ENCODE data around the gene BRME1. TPM values are rescaled to one million over a fixed set of nuclear protein-coding genes. Genes with fewer than 3 reads are reported as not detected.
A peak's percentile ranks its signal among the peaks of the same experiment; 100 is the strongest.

BRME1 gene
- polyA plus RNA-seq, 2 of the 4 experiments (the other 2 are of a cell fraction) = 0.12 to 1.2 TPM

GRCh38 chr19:13844130-13844631 is 61.7 kb downstream of the BRME1 start:
- FAIRE-seq = no peak

GRCh38 chr19:13843104-13843921 is 62.6 kb downstream of the BRME1 start:
- no peaks in the 10 kb centered on the region for H3K9me3 ChIP-seq
- ChIA-PET POLR2A (interaction anchor here (0.6 to 1.9 kb wide), 5 partner anchors 9 to 49 kb away, joined by 3 to 9 read pairs (median 5); no protein-coding TSS in a partner anchor), CTCF (interaction anchor here (2.5 kb wide), 1 partner anchor 19 kb away, joined by 17 read pairs; no protein-coding TSS in a partner anchor)
- peak overlapping the region; percentile 100 for H3K4me2 ChIP-seq
- no peak for FAIRE-seq
- WGBS (ENCODE audit: missing lambda C conversion rate) = 3% methylated on average over 11 of the region's 24 CpGs
- H3K4me3 ChIP-seq = peak overlapping the region; percentile 95
- ATAC-seq = peak; percentile 8 to 9; a peak in 4 of 6 replicates
- peaks cover 44% of the 10 kb centered on the region for H3K4me1 ChIP-seq
- no peak for TF ChIP-seq RAD21 (conservative IDR thresholded peaks at IDR 0.05 in 1 of 2, IDR thresholded peaks at IDR 0.05 in 1 of 2)
- peak; percentile 47 for TF ChIP-seq CHD2 (IDR thresholded peaks at IDR 0.05; ENCODE audit: low read length, partially characterized antibody)
- no peak for TF ChIP-seq FOSL2 (IDR thresholded peaks at IDR 0.05)
- no peak for TF ChIP-seq FOSL2 (CRISPR knock-in tag; IDR thresholded peaks at IDR 0.05)
- TF ChIP-seq CBX8 (IDR thresholded peaks at IDR 0.05) = no peak
- no peak for TF ChIP-seq POLR2AphosphoS2 (conservative IDR thresholded peaks at IDR 0.05; ENCODE audit: low read length)
- TF ChIP-seq MAX (IDR thresholded peaks at IDR 0.05) = peak; percentile 9; the same call in 1 of the 2 replicates
- TF ChIP-seq FOSB (CRISPR knock-in tag; IDR thresholded peaks at IDR 0.05) = peak; percentile 43; the same call in 1 of the 2 replicates
- TF ChIP-seq JUN (IDR thresholded peaks at IDR 0.05) = no peak
- TF ChIP-seq ATOH8 (CRISPR knock-in tag; IDR thresholded peaks at IDR 0.05; ENCODE audit: low read depth) = 0 out of 2 replicates have a peak, but pooled peaks have one; percentile 17
- no peak for TF ChIP-seq SMC3 (IDR thresholded peaks at IDR 0.05)
- no peak for TF ChIP-seq SREBF2 (IDR thresholded peaks at IDR 0.05)
- TF ChIP-seq RCOR1 (IDR thresholded peaks at IDR 0.05; ENCODE audit: low read depth, low read length) = no peak
- peak; percentile 67; the same call in 1 of the 2 replicates for TF ChIP-seq TFCP2L1 (CRISPR knock-in tag; IDR thresholded peaks at IDR 0.05)
- peak; percentile 48; the same call in 1 of the 2 replicates for TF ChIP-seq KDM1A (IDR thresholded peaks at IDR 0.05; ENCODE audit: low read depth)
- no peak for TF ChIP-seq ZSCAN20 (CRISPR knock-in tag; IDR thresholded peaks at IDR 0.05)
- TF ChIP-seq EHF (CRISPR knock-in tag; IDR thresholded peaks at IDR 0.05) = no peak
- TF ChIP-seq NR3C1 (IDR thresholded peaks at IDR 0.05) = no peak
- no peak for TF ChIP-seq RARB (CRISPR knock-in tag; IDR thresholded peaks at IDR 0.05)
- no peak for TF ChIP-seq EHMT2 (IDR thresholded peaks at IDR 0.05; ENCODE audit: low read depth)
- TF ChIP-seq CTCF (IDR thresholded peaks at IDR 0.05) = no peak
- TF ChIP-seq E2F6 (IDR thresholded peaks at IDR 0.05; ENCODE audit: borderline replicate concordance, low read depth) = 0 out of 2 replicates have a peak, but pooled peaks have one; percentile 23
- H3K27ac ChIP-seq = peak overlapping the region; percentile 100
- DNase-seq (ENCODE audit: low read depth in 1 of 2, low spot score in 1 of 2) = peak in 1 of 2 experiments; percentile 86

More at GRCh38 chr19:13844130-13844631, 61.7 kb downstream of the BRME1 start:
- Histone ChIP-seq H3K4me1 (peaks cover 46% of the 10 kb centered on the region), H3K4me3 (peak overlapping the region; percentile 95), H3K9me3 (no peaks in the 10 kb centered on the region), H3K27ac (peak overlapping the region; percentile 100), H3K4me2 (peak overlapping the region; percentile 100)
- peak in 1 of 2 experiments; percentile 78 for DNase-seq (ENCODE audit: low read depth in 1 of 2, low spot score in 1 of 2)
- no peak for ATAC-seq
- ChIA-PET POLR2A (interaction anchor here (0.6 to 1.9 kb wide), 5 partner anchors 10 to 50 kb away, joined by 3 to 9 read pairs (median 5); no protein-coding TSS in a partner anchor), CTCF (interaction anchor here (2.5 kb wide), 1 partner anchor 18 kb away, joined by 17 read pairs; no protein-coding TSS in a partner anchor)
- 6% methylated on average over 4 of the region's 7 CpGs for WGBS (ENCODE audit: missing lambda C conversion rate)
- TF ChIP-seq MYC (IDR thresholded peaks at IDR 0.05; ENCODE audit: borderline replicate concordance, low read length) (no peak), EP300 (IDR thresholded peaks at IDR 0.05) (peak in 1 of 2 experiments; percentile 27; a peak in 2 of 5 replicates), EHF (CRISPR knock-in tag; IDR thresholded peaks at IDR 0.05) (0 out of 2 replicates have a peak, but pooled peaks have one; percentile 34), CTCF (IDR thresholded peaks at IDR 0.05) (no peak), JUN (IDR thresholded peaks at IDR 0.05) (no peak), CHD4 (IDR thresholded peaks at IDR 0.05; ENCODE audit: borderline replicate concordance) (no peak), FOXS1 (CRISPR knock-in tag; IDR thresholded peaks at IDR 0.05) (no peak)

Measured in A549 (cell line).